Thoracic aorta (tissue), 2 donors: ENCODE measurements around the gene INIP. TPM values are rescaled to one million over a fixed set of nuclear protein-coding genes. Genes with fewer than 3 reads are reported as not detected.

Experiments
- ATAC-seq: fragments of 150-250 bp; one replicate; pipeline ENCODE4 v1.8.0; 2017; ENCODE audit warnings: low read depth; ENCODE audit not compliant: insufficient number of reproducible peaks, low FRiP score
- DNase-seq: peaks from one replicate; pipeline ENCODE4 v3.0.0-alpha.2; 2020; ENCODE audit warnings: low spot score
- H3K27ac ChIP-seq, 2 donors: fragments of 200-600 bp; sonication (generic); 1 replicate in 1 of 2; 2 replicates in 1 of 2; pipeline ENCODE4 v1.5.1; 2016; ENCODE audit warnings: mild to moderate bottlenecking in 2 of 2, moderate library complexity in 2 of 2
- H3K27me3 ChIP-seq: fragments of 200-600 bp; sonication (generic); replicated peaks from 2 replicates; pipeline ENCODE4 v1.6.0; 2016; ENCODE audit warnings: mild to moderate bottlenecking; ENCODE audit not compliant: insufficient read depth
- H3K36me3 ChIP-seq: fragments of 200-600 bp; sonication (generic); one replicate; pipeline ENCODE4 v1.5.1; 2016
- H3K4me1 ChIP-seq, 2 donors: fragments of 200-600 bp; sonication (generic); 1 replicate in 1 of 2; 2 replicates in 1 of 2; pipeline versions ENCODE4 v1.5.1 to v1.6.0; 2016; ENCODE audit warnings: low read depth in 2 of 2, mild to moderate bottlenecking in 1 of 2; ENCODE audit not compliant: control insufficient read depth in 1 of 2
- H3K4me3 ChIP-seq: fragments of 200-600 bp; sonication (generic); 2 replicates; pipeline ENCODE4 v1.5.1; 2016; ENCODE audit warnings: mild to moderate bottlenecking
- H3K9me3 ChIP-seq: fragments of 200-600 bp; sonication (generic); 2 replicates; pipeline ENCODE4 v1.5.1; 2016
- total RNA-seq, 2 donors: library from RNA; depleted of rRNA; stranded (reverse); fragments of >200 nt; gene quantifications; one replicate each; pipeline versions ENCODE4 v1.1.0 to v1.2.3, GENCODE V29; 2016
- TF ChIP-seq, protein P1 (sequence below): fragments of 200-600 bp; sonication (generic); IDR thresholded peaks from one replicate; pipeline ENCODE4 v1.5.1; 2019; ENCODE audit warnings: antibody characterized with exemption

The INIP gene
- total RNA-seq, 2 donors from 2014 or later = 16.1 to 21.6 TPM

- H3K9me3 ChIP-seq = no peaks in the 10 kb centered on the region
- H3K27ac ChIP-seq = no peak overlapping the region
- TF ChIP-seq, protein P1, sequence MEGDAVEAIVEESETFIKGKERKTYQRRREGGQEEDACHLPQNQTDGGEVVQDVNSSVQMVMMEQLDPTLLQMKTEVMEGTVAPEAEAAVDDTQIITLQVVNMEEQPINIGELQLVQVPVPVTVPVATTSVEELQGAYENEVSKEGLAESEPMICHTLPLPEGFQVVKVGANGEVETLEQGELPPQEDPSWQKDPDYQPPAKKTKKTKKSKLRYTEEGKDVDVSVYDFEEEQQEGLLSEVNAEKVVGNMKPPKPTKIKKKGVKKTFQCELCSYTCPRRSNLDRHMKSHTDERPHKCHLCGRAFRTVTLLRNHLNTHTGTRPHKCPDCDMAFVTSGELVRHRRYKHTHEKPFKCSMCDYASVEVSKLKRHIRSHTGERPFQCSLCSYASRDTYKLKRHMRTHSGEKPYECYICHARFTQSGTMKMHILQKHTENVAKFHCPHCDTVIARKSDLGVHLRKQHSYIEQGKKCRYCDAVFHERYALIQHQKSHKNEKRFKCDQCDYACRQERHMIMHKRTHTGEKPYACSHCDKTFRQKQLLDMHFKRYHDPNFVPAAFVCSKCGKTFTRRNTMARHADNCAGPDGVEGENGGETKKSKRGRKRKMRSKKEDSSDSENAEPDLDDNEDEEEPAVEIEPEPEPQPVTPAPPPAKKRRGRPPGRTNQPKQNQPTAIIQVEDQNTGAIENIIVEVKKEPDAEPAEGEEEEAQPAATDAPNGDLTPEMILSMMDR = no peak
- no peaks in the 10 kb centered on the region for H3K4me1 ChIP-seq
- no peak overlapping the region for H3K4me3 ChIP-seq
- no peaks in the 10 kb centered on the region for H3K27me3 ChIP-seq
- DNase-seq (no peak), ATAC-seq (no peak)
- no peaks in the 10 kb centered on the region for H3K36me3 ChIP-seq
Observed at GRCh38 chr9:112761912-112762655, 44.2 kb upstream of the INIP start.

GRCh38 chr9:112760821-112761220 is 42.9 kb upstream of the INIP start:
- Histone ChIP-seq H3K4me3 (no peak overlapping the region), H3K9me3 (no peaks in the 10 kb centered on the region), H3K27me3 (no peaks in the 10 kb centered on the region), H3K4me1 (peaks cover 0 to under 1% of the 10 kb centered on the region in 2 donors), H3K36me3 (no peaks in the 10 kb centered on the region), H3K27ac (no peak overlapping the region)
- TF ChIP-seq, protein P1 = no peak
- ATAC-seq (no peak), DNase-seq (no peak)

DNA sequence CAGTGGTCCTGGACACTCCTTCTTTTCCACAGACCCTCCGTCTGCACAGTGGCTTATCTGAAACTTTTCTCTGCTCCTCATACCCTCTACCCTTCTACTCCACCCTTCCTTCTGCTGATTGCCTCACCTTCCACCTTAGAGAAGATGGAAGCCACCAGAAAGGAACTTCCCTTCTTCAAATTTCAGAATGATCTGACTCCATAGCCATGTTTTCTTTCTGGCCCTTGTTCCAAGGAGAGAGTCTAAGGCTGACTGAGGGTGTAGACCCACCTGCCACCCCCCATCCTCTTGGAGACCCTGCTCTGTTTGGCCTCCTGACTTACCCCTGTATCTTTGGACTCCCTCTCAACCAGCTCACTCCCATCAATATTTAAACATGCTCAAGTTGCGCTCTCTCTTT is 40.0 kb upstream of the INIP start:
- DNase-seq (no peak), ATAC-seq (no peak)
- Histone ChIP-seq H3K27ac (no peak overlapping the region), H3K27me3 (no peaks in the 10 kb centered on the region), H3K4me3 (no peak overlapping the region), H3K36me3 (no peaks in the 10 kb centered on the region), H3K4me1 (peaks cover 16 to 27% of the 10 kb centered on the region in 2 donors), H3K9me3 (no peaks in the 10 kb centered on the region)
- TF ChIP-seq, protein P1 = no peak

GRCh38 chr9:112757282-112757883 is 39.5 kb upstream of the INIP start:
- TF ChIP-seq, protein P1 = no peak
- Histone ChIP-seq H3K27ac (no peak overlapping the region), H3K4me1 (peaks cover 18 to 33% of the 10 kb centered on the region in 2 donors), H3K36me3 (no peaks in the 10 kb centered on the region), H3K4me3 (no peak overlapping the region), H3K27me3 (no peaks in the 10 kb centered on the region), H3K9me3 (no peaks in the 10 kb centered on the region)
- DNase-seq (no peak), ATAC-seq (no peak)

GRCh38 chr9:112755675-112756074 is 37.8 kb upstream of the INIP start:
- Histone ChIP-seq H3K27ac (no peak overlapping the region), H3K4me1 (peaks cover 24 to 42% of the 10 kb centered on the region in 2 donors)
- no peak for ATAC-seq

More at GRCh38 chr9:112755675-112756074, 37.8 kb upstream of the INIP start:
- TF ChIP-seq, protein P1 = no peak
- no peaks in the 10 kb centered on the region for H3K27me3 ChIP-seq
- no peaks in the 10 kb centered on the region for H3K36me3 ChIP-seq
- no peaks in the 10 kb centered on the region for H3K9me3 ChIP-seq
- no peak overlapping the region for H3K4me3 ChIP-seq
- no peak for DNase-seq
